Ishikawa (cell line): ENCODE measurements around the gene KRT85.

Source experiments
- CEBPB ChIP-seq: IDR thresholded peaks from 2 replicates; pipeline ENCODE4 v1.6.1; 2012
- CREB1 ChIP-seq: IDR thresholded peaks from 2 replicates; pipeline ENCODE4 v1.6.1; 2012; ENCODE audit warnings: low read depth
- EGR1 ChIP-seq: IDR thresholded peaks from 2 replicates; pipeline ENCODE4 v1.6.1; 2012
- EP300 ChIP-seq: IDR thresholded peaks from 2 replicates; pipeline ENCODE4 v1.6.1; 2012; ENCODE audit warnings: borderline replicate concordance
- FOXM1 ChIP-seq: IDR thresholded peaks from 2 replicates; pipeline ENCODE4 v1.6.1; 2012; ENCODE audit warnings: low read depth, borderline replicate concordance
- NFIC ChIP-seq: IDR thresholded peaks from 2 replicates; pipeline ENCODE4 v1.6.1; 2012
- RAD21 ChIP-seq: IDR thresholded peaks from 2 replicates; pipeline ENCODE4 v1.6.1; 2012; ENCODE audit warnings: low read depth
- TAF1 ChIP-seq: IDR thresholded peaks from 2 replicates; pipeline ENCODE4 v1.6.1; 2012; ENCODE audit warnings: low read depth, mild to moderate bottlenecking
- TCF12 ChIP-seq: IDR thresholded peaks from 2 replicates; pipeline ENCODE4 v1.6.1; 2012; ENCODE audit warnings: low read depth
- TEAD4 ChIP-seq: IDR thresholded peaks from 2 replicates; pipeline ENCODE4 v1.6.1; 2012
- USF1 ChIP-seq: IDR thresholded peaks from 2 replicates; pipeline ENCODE4 v1.6.1; 2012
- YY1 ChIP-seq: IDR thresholded peaks from 2 replicates; pipeline ENCODE4 v1.6.1; 2012; ENCODE audit warnings: low read depth
- ZBTB7A ChIP-seq: IDR thresholded peaks from 2 replicates; pipeline ENCODE4 v1.6.1; 2012; ENCODE audit warnings: low read depth
- TF ChIP-seq, protein P1 (sequence below): IDR thresholded peaks from 2 replicates; pipeline ENCODE4 v1.6.1; 2012
- TF ChIP-seq, protein P2 (sequence below): IDR thresholded peaks from 2 replicates; pipeline ENCODE4 v1.6.1; 2012; ENCODE audit warnings: low read depth, mild to moderate bottlenecking

The KRT85 gene

GRCh38 chr12:52333321-52333720, 34.0 kb downstream of the KRT85 start:
- TF ChIP-seq USF1 = no peak
- no peak for TF ChIP-seq TAF1
- TF ChIP-seq CEBPB = no peak
- TF ChIP-seq, protein P1, sequence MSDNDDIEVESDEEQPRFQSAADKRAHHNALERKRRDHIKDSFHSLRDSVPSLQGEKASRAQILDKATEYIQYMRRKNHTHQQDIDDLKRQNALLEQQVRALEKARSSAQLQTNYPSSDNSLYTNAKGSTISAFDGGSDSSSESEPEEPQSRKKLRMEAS = no peak
- TF ChIP-seq TEAD4 = no peak
- TF ChIP-seq FOXM1 = no peak
- TF ChIP-seq YY1 = no peak

- TF ChIP-seq ZBTB7A (no peak), NFIC (no peak), CEBPB (no peak), EGR1 (no peak), TEAD4 (no peak), TAF1 (no peak), EP300 (no peak), RAD21 (no peak), YY1 (no peak), CREB1 (no peak), USF1 (no peak), FOXM1 (no peak), TCF12 (no peak)
- TF ChIP-seq, protein P2, sequence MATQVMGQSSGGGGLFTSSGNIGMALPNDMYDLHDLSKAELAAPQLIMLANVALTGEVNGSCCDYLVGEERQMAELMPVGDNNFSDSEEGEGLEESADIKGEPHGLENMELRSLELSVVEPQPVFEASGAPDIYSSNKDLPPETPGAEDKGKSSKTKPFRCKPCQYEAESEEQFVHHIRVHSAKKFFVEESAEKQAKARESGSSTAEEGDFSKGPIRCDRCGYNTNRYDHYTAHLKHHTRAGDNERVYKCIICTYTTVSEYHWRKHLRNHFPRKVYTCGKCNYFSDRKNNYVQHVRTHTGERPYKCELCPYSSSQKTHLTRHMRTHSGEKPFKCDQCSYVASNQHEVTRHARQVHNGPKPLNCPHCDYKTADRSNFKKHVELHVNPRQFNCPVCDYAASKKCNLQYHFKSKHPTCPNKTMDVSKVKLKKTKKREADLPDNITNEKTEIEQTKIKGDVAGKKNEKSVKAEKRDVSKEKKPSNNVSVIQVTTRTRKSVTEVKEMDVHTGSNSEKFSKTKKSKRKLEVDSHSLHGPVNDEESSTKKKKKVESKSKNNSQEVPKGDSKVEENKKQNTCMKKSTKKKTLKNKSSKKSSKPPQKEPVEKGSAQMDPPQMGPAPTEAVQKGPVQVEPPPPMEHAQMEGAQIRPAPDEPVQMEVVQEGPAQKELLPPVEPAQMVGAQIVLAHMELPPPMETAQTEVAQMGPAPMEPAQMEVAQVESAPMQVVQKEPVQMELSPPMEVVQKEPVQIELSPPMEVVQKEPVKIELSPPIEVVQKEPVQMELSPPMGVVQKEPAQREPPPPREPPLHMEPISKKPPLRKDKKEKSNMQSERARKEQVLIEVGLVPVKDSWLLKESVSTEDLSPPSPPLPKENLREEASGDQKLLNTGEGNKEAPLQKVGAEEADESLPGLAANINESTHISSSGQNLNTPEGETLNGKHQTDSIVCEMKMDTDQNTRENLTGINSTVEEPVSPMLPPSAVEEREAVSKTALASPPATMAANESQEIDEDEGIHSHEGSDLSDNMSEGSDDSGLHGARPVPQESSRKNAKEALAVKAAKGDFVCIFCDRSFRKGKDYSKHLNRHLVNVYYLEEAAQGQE = no peak
- TF ChIP-seq, protein P1 = no peak
Measured at GRCh38 chr12:52332381-52332780, 34.9 kb downstream of the KRT85 start.

DNA sequence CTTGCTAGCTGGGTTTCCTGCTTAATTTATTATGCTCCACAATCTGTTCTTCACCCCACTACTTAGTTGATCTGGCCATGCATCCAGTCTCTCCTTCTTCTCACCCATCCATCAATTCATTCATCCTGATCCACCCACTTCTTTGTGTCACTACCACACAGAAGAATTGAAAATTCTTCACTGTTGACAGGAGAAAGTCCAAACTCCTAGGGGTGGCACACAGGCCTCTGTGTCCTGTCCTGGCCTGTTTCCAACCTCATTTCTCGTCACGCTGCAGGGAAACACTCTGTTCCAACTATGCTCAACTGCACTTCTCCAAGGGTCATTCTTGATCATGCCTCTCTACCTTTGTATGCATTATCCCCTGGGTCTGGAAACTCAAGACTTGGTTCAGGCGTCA, 35.4 kb downstream of the KRT85 start:
- TF ChIP-seq FOXM1 = no peak
- TF ChIP-seq TCF12 = peak; percentile 61; the same call in 1 of the 2 replicates
- peak; percentile 85 for TF ChIP-seq NFIC
- no peak for TF ChIP-seq ZBTB7A
- peak; percentile 57 for TF ChIP-seq EP300
- peak; percentile 69 for TF ChIP-seq EGR1
- peak; percentile 54 for TF ChIP-seq TEAD4
- TF ChIP-seq USF1 = no peak

GRCh38 chr12:52331039-52331438, 36.2 kb downstream of the KRT85 start:
- TF ChIP-seq ZBTB7A (no peak), FOXM1 (no peak), CEBPB (no peak), TAF1 (no peak), YY1 (no peak), USF1 (no peak)

DNA sequence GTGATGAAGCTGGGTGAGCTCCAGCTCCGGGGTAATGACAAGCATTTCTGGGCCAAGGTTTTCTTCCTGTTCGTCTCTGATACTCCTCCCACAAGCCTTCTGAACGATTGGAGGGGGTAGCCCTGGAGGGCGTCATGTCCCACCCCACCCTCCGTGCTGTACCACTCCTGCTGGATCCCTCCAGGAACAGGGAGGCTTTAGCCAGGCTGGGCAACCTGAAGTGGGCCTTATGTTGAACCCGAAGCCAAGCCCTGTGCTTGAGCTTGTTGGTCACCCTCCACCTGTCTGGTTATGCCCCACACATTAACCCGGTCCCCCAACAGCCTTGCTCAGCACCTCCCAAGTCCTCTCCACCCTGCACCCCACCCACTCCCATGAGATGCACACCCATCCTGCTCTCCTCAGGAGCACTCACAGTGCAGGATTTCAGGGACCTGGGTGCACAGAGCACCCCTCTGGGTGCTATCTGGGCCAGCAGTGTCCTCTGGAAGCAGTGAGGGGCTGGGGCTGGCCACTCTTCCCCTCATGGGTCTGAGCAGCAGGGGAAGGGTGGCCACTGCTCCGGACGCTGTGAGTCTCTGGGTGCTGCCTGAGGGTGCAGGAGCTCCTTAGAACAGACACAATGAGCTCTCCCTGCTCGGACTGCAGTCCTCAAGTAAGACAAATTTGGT, 39.3 kb downstream of the KRT85 start:
- TF ChIP-seq USF1 (no peak), NFIC (no peak)

DNA sequence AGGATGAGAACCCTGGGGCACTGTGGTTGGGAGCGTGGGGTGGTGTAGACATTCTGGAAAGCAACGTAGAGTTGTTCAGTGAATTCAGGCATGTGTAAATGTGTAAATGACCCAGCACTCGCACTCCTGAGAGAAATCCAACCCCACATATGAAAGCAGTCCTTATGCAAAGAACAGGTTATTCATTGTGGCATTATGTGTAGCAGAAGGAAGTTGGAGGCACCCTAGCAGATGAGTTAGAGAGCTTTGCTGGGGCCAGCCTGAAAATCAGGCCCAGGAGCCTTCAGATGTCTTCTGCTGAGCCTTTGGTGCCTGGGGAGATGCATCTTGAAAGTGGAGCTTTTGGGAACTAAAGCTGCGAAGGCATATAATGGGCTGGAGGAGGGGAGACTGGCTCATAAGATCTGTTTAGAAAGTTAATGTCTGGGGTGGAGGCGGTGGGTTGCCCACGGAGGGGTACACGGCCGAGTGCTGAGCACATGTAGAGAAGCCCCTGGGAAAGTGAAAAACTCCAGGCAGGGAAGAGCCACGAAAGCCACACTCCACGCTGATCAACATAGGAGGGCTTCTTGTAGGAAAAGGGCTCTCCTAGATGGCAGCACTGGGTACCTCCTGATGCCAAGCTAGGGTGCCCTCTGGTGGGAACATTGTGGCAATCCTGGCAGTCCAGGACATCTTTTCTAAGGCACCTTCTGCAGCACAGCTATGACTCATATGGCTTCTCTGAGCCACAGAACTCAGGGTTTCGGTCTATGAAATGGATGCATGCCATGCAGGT, 40.0 kb downstream of the KRT85 start:
- TF ChIP-seq EGR1 = no peak
- peak; percentile 89 for TF ChIP-seq RAD21
- no peak for TF ChIP-seq TAF1
- TF ChIP-seq, protein P1 = peak; percentile 63; the same call in 1 of the 2 replicates
- TF ChIP-seq FOXM1 = no peak
- TF ChIP-seq ZBTB7A = 0 out of 2 replicates have a peak, but pooled peaks have one; percentile 56
- TF ChIP-seq USF1 = no peak
- no peak for TF ChIP-seq CREB1
- peak; percentile 26; the same call in 1 of the 2 replicates for TF ChIP-seq TCF12
- TF ChIP-seq NFIC = 0 out of 2 replicates have a peak, but pooled peaks have one; percentile 53
- TF ChIP-seq TEAD4 = no peak; the same call in 1 of the 2 replicates
- TF ChIP-seq, protein P2 = no peak
- TF ChIP-seq YY1 = no peak
